Activated naive CD8-positive, alpha-beta T cell (primary cell): ENCODE data around the gene SASH1.

Source experiments
- H3K27ac Mint-ChIP-seq: one replicate; pipeline ENCODE4 v1.8.0; 2021; ENCODE audit warnings: mixed read lengths
- H3K27me3 Mint-ChIP-seq: one replicate; pipeline ENCODE4 v1.8.0; 2021; ENCODE audit warnings: mixed read lengths
- H3K36me3 Mint-ChIP-seq: one replicate; pipeline ENCODE4 v1.8.0; 2021; ENCODE audit warnings: mixed read lengths
- H3K4me1 Mint-ChIP-seq: one replicate; pipeline ENCODE4 v1.8.0; 2021; ENCODE audit warnings: low read depth, mixed read lengths
- H3K4me3 Mint-ChIP-seq: one replicate; pipeline ENCODE4 v1.8.0; 2021; ENCODE audit warnings: mild to moderate bottlenecking, mixed read lengths
- H3K9me3 Mint-ChIP-seq: one replicate; pipeline ENCODE4 v1.8.0; 2021; ENCODE audit warnings: low read depth, mixed read lengths

Gene SASH1

DNA sequence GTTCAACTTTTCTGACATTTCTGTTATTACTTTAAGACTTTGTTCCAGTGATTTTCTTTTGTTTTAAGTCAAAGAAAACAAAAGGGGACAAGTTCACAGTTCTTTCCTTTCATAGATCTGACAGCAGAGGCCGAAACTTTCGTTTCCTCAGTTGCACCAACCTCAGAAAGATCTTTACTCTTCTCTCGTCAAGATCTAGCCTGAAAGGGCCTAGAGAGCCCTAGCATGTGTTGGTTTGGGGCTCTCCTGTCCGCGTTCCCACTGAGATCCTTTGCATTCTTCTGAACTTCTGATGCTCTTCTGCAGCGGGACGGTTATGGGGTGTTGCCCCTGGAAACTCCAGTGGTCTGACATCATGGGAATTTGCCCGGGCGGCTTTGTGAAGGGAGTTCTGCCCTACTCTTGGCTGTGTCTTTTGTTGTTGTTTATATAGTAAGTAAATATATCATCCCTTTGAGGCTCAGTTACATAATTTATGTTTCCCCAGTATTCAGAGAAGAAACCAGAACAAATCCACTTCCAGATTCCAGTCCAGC is 129.1 kb downstream of the SASH1 start:
- Mint-ChIP-seq H3K4me1 (no peaks in the 10 kb centered on the region), H3K4me3 (no peak overlapping the region), H3K9me3 (no peaks in the 10 kb centered on the region), H3K36me3 (no peaks in the 10 kb centered on the region), H3K27ac (no peak overlapping the region), H3K27me3 (peaks cover 3% of the 10 kb centered on the region)

DNA sequence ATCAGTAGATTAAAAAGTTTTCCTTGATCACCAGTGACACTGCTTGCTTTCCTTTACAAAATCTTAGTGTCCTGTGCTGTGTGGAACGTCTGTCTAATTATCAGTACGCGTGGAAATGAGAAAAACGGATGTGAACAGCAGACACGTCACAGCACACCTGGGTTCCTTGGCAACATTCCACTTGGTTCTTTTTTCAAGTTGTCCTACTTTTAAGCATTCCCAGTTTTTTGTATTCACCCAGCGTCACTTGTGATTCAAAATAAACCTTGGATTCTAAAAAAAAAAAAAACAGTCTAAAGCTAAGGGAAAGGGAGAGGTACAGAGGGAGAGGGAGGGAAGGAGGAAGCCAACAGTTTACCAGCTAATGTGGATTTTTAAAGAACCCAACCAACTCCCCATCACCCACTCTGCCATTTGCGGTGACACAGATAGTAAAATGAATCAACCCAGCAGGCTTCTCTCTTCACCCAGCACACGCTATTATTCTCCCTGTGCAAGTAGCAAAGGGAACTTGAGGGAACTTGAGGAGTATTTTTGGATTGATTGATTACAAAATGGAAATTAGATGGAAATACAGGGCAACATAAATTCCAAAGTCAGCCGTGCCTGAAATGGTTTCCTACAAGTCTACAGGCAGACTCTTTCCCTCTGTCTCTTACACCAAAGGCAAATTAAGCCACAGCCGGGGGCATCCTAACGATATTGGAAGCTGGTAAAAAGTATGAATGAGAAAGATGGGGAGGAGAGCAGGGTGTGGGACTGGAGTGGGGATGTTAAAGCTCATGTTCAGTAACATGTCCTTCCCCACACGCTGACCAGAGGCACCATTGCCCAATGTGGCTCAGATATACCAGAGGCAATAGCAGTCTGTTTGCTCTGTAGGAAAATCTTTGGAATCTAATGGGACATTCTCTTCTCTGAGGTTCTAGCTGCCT is 129.8 kb downstream of the SASH1 start:
- Mint-ChIP-seq H3K27ac (no peak overlapping the region), H3K4me1 (no peaks in the 10 kb centered on the region), H3K27me3 (peaks cover 3% of the 10 kb centered on the region), H3K4me3 (no peak overlapping the region), H3K36me3 (no peaks in the 10 kb centered on the region), H3K9me3 (no peaks in the 10 kb centered on the region)

DNA sequence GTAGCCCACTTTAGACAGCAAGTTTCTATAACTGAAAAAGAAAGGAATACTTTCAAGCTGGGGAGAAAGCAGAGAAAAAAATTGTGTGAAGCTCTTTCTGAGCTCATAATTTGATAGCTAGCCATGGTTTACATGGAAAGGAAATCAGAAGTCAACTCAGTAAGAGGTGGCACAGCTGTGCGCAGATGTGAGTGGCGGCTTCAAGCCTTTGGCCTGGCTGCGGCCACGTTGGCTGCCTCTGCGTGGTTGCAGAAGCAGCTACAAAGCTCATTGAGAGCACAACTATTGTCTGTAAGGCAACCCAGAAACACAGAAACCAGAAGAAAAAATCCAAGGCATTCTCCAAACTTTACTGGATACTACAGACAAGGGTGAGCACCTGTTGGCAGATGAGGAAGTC is 136.9 kb downstream of the SASH1 start:
- Mint-ChIP-seq H3K27me3 (peaks cover 2% of the 10 kb centered on the region), H3K4me1 (no peaks in the 10 kb centered on the region), H3K9me3 (no peaks in the 10 kb centered on the region), H3K4me3 (no peak overlapping the region), H3K36me3 (no peaks in the 10 kb centered on the region), H3K27ac (no peak overlapping the region)

DNA sequence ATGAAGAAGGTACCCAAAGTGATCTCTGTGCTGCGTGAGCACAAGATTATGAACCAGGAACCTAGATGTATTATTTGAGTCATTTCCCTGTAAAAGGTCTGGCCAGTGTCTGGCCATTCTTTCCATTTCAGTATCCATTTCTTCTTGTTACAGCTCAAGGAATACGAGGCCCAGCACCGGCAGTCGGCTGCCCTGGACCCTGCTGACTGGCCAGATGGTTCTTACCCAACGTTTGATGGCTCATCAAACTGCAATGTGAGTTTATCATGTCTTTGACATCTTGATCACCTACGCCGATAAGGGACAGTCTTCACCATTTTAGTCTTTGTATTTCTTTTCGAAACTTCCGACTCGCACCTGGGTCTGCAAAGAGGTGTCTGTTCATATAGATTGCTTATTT is 144.8 kb downstream of the SASH1 start:
- no peak overlapping the region for H3K27ac Mint-ChIP-seq
- H3K27me3 Mint-ChIP-seq = peaks cover 2% of the 10 kb centered on the region
- H3K4me3 Mint-ChIP-seq = no peak overlapping the region
- H3K9me3 Mint-ChIP-seq = no peaks in the 10 kb centered on the region
- no peaks in the 10 kb centered on the region for H3K4me1 Mint-ChIP-seq
- no peaks in the 10 kb centered on the region for H3K36me3 Mint-ChIP-seq

DNA sequence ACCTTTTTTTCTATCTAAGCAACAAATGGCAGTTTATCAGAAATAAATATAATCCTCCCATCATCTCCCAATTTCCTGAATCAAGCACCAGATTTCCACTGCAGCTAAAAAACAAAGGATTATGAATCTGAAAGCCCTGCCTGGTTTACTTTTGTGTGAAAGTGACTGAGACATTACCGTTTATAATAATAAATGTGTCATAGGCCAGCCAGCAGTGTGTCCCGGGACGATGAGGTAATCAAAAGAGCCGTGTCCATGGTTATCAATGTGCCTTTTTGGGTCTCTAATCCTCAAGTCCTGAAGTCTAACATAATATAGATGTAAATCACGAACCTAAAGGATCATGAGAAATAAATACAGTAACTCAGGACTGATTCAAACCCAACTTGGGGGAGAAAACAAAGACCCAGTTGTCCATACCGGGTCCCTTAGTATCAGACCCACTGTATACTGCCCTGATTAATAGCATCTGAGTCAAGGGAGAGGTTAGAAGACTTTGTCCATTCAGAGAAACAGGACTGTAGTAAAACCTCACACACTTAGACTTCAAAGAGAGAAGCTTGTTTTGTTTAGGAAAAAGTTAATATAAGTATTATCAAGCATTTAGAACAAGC is 149.1 kb downstream of the SASH1 start:
- H3K4me1 Mint-ChIP-seq = no peaks in the 10 kb centered on the region
- H3K4me3 Mint-ChIP-seq = no peak overlapping the region
- no peak overlapping the region for H3K27ac Mint-ChIP-seq
- H3K36me3 Mint-ChIP-seq = no peaks in the 10 kb centered on the region
- H3K9me3 Mint-ChIP-seq = no peaks in the 10 kb centered on the region
- H3K27me3 Mint-ChIP-seq = peaks cover 2% of the 10 kb centered on the region

DNA sequence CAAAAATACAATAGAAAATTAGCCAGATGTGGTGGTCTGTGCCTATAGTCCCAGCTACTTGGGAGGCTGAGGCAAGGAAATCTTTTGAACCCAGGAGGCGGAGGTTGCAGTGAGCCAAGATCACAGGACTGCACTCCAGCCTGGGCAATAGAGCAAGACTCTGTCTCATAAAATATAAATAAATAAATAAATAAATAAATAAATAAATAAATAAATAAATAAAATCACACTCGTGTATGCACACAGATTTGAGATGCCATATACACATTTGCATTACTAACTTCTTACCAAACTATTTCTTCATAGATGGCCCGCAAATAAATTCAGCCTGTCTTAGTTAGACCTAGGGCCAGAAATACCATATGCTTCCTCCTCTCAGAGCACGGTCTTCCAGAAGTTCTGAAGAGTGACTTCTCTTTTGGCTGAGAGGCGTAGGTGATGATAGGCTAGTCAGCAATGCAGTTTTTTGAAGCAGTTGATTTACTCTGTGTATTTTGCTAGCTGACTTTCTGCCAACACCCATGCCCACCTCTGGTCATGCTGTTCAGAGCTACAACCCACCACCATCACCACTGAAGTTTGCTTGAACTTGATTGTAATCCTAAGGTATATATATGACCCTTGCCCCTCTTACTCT is 150.1 kb downstream of the SASH1 start:
- no peak overlapping the region for H3K27ac Mint-ChIP-seq
- H3K4me1 Mint-ChIP-seq = no peaks in the 10 kb centered on the region
- no peak overlapping the region for H3K4me3 Mint-ChIP-seq
- peaks cover 2% of the 10 kb centered on the region for H3K27me3 Mint-ChIP-seq
- no peaks in the 10 kb centered on the region for H3K9me3 Mint-ChIP-seq
- no peaks in the 10 kb centered on the region for H3K36me3 Mint-ChIP-seq

DNA sequence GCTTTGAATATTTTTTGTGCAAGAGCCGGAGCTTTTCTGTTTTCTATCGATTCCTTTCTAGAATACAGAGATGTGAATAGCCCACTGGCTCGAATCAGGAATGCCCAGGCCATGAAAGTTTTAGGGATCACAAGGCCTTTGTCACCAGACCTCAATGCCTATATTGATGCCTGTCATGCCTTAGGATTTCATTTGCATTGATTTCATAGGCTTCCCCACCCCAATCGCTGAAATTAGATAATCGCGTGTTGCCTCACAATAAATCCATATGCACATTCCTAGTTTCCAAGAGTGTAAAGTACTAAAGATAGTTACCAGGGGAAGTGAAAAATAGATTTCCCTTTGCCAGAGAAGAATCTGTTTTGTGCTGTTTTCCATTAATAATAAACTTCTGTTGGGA is 150.8 kb downstream of the SASH1 start:
- Mint-ChIP-seq H3K4me3 (no peak overlapping the region), H3K9me3 (no peaks in the 10 kb centered on the region)

DNA sequence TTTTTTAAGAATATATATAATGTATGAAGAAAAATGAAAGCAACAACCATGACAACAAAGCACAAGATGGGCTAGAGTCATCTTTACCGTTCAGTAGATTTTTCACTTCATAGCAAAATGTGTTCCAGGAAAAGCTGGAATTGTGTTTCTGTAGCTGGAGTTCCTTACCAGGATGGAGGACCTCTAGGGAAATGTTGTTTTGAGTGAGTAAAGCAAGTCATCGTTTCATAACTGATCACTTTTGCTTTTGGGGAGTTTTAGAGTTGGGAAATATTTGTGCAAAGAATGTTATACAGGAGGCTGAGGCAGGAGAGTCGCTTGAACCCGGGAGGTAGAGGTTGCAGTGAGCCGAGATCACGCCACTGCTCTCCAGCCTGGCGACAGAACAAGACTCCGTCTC is 151.6 kb downstream of the SASH1 start:
- Mint-ChIP-seq H3K4me3 (no peak overlapping the region), H3K27ac (no peak overlapping the region), H3K9me3 (no peaks in the 10 kb centered on the region)

More for the DNA sequence above, 150.8 kb downstream of the SASH1 start:
- Mint-ChIP-seq H3K27me3 (peaks cover 2% of the 10 kb centered on the region), H3K4me1 (no peaks in the 10 kb centered on the region), H3K27ac (no peak overlapping the region), H3K36me3 (no peaks in the 10 kb centered on the region)

DNA sequence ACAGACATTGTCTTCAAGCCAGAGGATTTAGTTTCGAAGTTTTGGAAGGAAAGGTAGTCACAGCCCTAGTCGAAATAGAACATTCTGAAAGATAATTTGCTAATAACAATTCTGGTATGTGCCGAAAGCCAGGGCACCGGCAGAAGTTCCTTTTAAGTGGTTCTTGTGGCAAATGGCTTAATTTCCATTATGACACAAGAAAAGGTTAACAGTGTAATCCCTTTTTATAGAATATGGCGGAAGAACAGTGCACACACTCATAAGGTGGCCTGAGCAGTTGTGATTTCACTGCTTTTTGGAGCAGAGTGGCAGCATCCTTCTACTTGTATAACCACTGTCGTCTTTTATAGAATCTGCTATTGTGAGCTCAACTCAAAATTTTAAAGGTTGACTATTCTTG is 152.4 kb downstream of the SASH1 start:
- Mint-ChIP-seq H3K27ac (no peak overlapping the region), H3K36me3 (no peaks in the 10 kb centered on the region), H3K4me1 (no peaks in the 10 kb centered on the region), H3K27me3 (peaks cover 2% of the 10 kb centered on the region), H3K4me3 (no peak overlapping the region), H3K9me3 (no peaks in the 10 kb centered on the region)

More for the DNA sequence above, 151.6 kb downstream of the SASH1 start:
- Mint-ChIP-seq H3K27me3 (peaks cover 2% of the 10 kb centered on the region), H3K36me3 (no peaks in the 10 kb centered on the region), H3K4me1 (no peaks in the 10 kb centered on the region)

DNA sequence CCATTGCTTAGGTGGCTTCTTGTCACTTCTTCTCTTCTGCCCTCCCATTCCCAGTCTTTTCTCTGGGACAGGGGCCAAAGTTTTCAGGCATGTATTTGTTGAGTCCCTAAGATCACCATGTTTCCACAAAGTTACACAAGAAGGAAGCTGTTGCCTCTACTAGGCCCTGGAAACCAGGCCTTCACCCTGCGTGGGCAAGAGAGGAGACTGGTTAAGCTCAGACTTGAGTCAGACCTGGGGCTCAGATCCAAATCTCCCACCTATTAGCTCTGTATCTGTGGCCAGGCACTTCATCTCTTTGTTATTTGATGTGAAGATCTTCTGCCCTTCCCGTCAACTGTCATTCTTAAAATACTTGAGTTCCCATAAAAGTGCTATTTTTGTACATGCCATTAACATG is 154.6 kb downstream of the SASH1 start:
- no peaks in the 10 kb centered on the region for H3K27me3 Mint-ChIP-seq
- no peak overlapping the region for H3K4me3 Mint-ChIP-seq
- H3K36me3 Mint-ChIP-seq = no peaks in the 10 kb centered on the region

DNA sequence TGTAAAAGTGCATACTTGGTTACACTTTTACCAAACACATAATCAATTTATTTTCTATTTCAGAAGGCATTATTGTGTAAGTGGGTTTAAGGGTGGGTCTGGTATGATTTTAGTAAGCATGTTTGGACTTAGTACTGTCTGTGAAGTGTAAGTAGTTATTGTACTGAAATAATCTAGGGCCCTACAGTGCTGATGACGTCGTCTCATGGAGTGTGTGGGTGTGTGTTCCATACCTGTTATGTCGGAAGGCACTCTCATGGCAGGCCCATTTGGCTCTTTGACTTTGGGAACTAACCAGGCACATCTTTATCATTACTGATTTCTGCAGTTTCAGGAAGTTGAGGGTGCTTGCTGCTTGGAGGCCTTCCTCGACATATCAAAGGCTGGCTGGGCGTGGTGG is 155.1 kb downstream of the SASH1 start:
- Mint-ChIP-seq H3K9me3 (no peaks in the 10 kb centered on the region), H3K36me3 (no peaks in the 10 kb centered on the region), H3K27ac (no peak overlapping the region), H3K4me3 (no peak overlapping the region), H3K4me1 (no peaks in the 10 kb centered on the region), H3K27me3 (no peaks in the 10 kb centered on the region)

More for the DNA sequence above, 154.6 kb downstream of the SASH1 start:
- Mint-ChIP-seq H3K4me1 (no peaks in the 10 kb centered on the region), H3K27ac (no peak overlapping the region), H3K9me3 (no peaks in the 10 kb centered on the region)

DNA sequence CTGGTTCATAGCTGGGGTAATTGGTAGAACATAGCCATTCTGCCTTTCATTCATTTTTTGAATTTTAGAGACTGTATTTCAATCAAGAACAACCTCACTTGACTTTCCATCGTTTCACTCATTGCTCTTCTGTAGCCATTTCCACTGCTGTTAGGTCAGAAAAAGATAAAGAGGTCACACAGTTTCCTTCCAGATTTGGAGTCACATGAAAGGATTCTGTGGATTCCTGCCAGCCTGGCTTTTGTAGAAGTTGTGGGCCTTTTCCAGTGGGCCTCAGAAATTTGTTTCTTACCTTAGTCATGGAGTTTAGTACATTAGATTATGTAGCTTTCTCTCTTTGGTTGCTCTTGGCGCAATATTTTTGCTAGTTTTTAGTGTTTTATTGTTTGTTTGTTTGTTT is 157.8 kb downstream of the SASH1 start:
- Mint-ChIP-seq H3K4me1 (no peaks in the 10 kb centered on the region), H3K27me3 (no peaks in the 10 kb centered on the region), H3K9me3 (no peaks in the 10 kb centered on the region), H3K27ac (no peak overlapping the region), H3K4me3 (no peak overlapping the region), H3K36me3 (no peaks in the 10 kb centered on the region)

DNA sequence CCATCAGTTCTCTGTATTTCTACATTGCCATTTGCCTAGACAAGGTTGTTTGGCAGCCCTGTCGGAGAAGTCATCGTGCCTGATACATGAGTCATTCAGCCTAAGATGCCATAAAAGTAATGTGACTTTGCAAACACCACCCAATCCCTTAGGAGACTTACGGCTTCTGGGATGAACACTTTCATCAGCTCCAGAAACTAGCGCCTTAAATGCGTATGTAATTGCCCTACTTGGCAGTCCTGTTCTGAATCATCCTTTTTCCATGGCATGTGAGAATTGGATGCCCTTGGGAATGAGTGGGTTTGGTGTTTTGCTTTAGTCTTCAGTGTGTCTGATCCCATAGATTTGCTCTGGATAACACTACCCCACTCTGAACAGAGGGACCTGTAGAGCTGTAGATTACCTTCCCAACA is 158.5 kb downstream of the SASH1 start:
- no peak overlapping the region for H3K4me3 Mint-ChIP-seq
- no peaks in the 10 kb centered on the region for H3K4me1 Mint-ChIP-seq
- no peak overlapping the region for H3K27ac Mint-ChIP-seq
- no peaks in the 10 kb centered on the region for H3K36me3 Mint-ChIP-seq
- H3K27me3 Mint-ChIP-seq = no peaks in the 10 kb centered on the region
- H3K9me3 Mint-ChIP-seq = no peaks in the 10 kb centered on the region

DNA sequence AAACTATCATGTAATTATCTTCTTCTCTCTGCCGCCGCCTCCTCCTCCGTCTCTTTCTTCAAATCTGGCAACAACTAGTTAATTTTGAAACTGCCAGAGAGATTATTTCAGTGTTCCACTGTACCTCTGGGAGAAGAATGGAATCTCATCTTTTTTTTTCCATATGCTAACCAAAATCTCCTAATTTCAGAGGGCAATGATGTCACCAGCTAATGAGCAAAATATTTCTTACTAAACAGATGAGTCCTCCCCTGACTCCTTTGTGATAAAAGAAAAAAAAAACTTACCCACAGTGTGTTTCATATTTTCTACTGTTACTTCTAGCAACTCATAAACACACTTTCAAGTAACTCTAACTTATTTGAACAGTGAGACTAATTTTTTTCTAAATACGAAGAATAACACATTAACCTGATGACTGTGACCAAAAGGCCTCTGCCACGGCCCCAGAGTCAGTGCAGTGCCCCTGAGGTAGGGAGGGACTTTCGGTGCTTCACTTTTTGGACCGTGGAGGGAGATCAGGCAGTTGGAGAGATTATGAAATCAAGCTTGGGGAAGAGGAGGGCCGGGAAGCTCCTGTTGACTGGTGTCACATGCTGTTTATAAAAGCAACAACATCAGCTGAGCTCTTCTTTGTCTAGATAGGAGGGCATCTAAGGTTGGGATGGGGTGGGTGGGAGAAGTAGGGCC is 159.6 kb downstream of the SASH1 start:
- Mint-ChIP-seq H3K27me3 (peaks cover 6% of the 10 kb centered on the region), H3K4me1 (no peaks in the 10 kb centered on the region), H3K4me3 (no peak overlapping the region), H3K27ac (no peak overlapping the region), H3K9me3 (no peaks in the 10 kb centered on the region), H3K36me3 (no peaks in the 10 kb centered on the region)

DNA sequence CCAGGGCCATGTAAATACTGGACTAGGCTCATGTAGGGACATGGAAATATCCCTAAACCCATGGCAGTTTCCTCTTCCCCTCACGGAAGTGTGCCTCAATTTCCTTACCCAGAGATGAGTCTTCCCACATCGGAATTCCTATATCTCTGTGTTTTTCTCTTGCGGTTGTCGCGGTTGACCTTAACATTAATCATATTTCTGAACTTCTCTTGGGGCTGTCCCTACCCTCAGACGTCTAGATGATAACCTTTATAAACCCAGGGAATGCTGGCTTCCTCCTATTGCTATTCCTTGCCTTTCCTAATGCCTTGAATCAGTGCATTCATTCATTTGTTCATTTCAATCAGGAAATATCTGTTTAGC is 160.1 kb downstream of the SASH1 start:
- Mint-ChIP-seq H3K36me3 (no peaks in the 10 kb centered on the region), H3K9me3 (no peaks in the 10 kb centered on the region), H3K4me3 (no peak overlapping the region), H3K27me3 (peaks cover 8% of the 10 kb centered on the region), H3K4me1 (no peaks in the 10 kb centered on the region), H3K27ac (no peak overlapping the region)
